ENCODE data around the gene MYRF.

Gene MYRF

DNA sequence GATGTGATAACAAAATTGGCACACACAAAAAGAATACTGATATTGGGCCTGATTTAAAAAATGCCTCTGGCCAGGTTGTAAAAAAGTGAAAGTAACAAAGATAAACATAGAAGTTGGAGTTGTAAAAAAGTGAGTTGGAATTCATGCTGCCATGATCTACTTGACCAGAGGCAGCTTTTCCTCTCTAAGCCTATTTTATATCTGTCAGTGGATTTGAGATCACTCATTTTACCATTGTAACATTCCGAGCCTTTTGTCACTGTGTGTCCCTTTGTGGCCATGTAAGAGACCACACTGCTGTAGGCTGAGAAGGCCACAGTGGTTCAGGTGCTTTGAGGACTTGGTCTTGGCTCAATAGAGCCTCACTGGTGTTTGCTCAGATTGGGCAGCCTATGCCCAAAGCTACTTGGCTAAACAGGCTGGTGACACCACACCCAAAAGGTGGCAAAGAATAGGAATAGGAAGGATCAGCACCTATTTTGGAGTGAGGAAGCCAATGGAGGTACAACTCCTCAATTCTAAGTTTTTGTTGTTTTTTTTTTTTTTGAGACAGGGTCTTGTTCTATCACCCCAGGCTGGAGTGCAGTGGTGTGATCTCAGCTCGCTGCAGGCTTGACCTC is 47.3 kb downstream of the MYRF start:
- no peak for TF ChIP-seq TCF12 (IDR thresholded peaks at IDR 0.05; ENCODE audit: low read depth)
- no peak for TF ChIP-seq NFIC (IDR thresholded peaks at IDR 0.05)
- TF ChIP-seq EGR1 (IDR thresholded peaks at IDR 0.05): no peak
- no peak for TF ChIP-seq TAF1 (IDR thresholded peaks at IDR 0.05; ENCODE audit: low read depth)
- no peak for TF ChIP-seq TEAD4 (IDR thresholded peaks at IDR 0.05)

DNA sequence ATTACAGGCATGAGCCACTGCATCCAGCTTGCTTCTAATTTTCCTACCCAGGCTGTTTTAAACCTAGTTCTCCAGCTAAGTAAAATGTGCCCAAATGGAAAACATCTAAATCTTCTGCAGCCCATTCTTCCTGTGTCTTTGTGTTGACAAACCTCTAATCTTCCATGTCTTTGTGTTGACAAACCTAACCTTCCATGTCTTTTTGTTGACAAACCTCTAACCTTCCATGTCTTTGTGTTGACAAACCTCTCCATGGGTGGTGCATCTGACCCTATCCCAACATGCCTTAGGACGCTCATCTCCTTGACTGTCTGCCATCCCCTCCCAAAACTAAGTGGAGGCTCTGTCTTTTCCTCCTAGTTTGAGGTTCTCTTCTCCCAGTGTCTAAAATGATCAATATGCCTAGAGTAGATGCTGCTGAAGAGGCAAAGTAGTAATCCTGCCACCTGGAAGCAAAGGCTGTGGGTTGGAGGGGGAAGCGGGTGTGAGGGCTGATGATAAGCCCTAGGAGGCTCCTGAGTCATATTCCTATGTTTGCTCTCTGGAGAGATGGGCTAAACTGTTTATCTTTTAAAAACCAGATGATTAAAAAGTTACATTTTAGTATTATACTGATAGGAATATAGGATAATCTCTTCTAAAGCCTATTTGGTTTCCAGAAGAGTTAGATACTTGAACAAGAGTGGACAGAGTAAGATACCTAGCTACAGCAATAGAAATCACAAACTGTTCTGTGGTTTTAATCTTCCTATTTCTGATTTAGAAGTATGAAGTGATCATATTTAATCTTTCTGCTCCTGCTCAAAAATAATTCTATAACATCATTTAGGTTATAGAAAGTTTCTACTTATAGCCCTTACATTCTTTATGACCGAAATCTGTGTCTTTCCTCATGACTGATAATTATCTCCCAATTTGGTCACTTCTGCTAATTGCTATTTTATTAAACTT is 48.2 kb downstream of the MYRF start:
- TF ChIP-seq TCF12 (IDR thresholded peaks at IDR 0.05; ENCODE audit: low read depth) (no peak), YY1 (IDR thresholded peaks at IDR 0.05; ENCODE audit: low read depth) (no peak), CEBPB (IDR thresholded peaks at IDR 0.05) (no peak), EGR1 (IDR thresholded peaks at IDR 0.05) (no peak)
- TF ChIP-seq, protein P1, sequence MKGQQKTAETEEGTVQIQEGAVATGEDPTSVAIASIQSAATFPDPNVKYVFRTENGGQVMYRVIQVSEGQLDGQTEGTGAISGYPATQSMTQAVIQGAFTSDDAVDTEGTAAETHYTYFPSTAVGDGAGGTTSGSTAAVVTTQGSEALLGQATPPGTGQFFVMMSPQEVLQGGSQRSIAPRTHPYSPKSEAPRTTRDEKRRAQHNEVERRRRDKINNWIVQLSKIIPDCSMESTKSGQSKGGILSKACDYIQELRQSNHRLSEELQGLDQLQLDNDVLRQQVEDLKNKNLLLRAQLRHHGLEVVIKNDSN (IDR thresholded peaks at IDR 0.05): no peak
- TF ChIP-seq, protein P2, sequence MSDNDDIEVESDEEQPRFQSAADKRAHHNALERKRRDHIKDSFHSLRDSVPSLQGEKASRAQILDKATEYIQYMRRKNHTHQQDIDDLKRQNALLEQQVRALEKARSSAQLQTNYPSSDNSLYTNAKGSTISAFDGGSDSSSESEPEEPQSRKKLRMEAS (IDR thresholded peaks at IDR 0.05): no peak

DNA sequence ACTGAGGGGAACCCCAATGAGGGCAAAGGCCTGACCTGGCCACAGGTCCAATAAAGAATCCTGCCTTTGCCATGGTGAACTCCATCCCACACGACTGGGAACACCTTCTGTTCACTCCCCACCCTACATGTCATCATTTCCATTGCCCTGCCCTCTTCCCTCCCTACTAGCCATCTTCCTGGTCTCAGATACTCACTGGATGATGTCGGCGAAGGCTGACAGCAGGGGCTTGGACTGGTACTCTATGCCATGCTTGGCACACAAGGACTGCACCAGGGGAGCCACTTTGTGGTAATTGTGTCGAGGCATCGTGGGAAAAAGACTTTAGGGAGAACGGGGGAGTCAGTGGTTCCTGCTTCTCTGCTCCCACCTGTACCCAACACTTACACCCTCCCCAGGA is 50.2 kb downstream of the MYRF start:
- TF ChIP-seq CEBPB (IDR thresholded peaks at IDR 0.05) (no peak), CREB1 (IDR thresholded peaks at IDR 0.05; ENCODE audit: low read depth) (no peak), NFIC (IDR thresholded peaks at IDR 0.05) (no peak), ZBTB7A (IDR thresholded peaks at IDR 0.05; ENCODE audit: low read depth) (no peak), FOXM1 (IDR thresholded peaks at IDR 0.05; ENCODE audit: borderline replicate concordance, low read depth) (no peak), TAF1 (IDR thresholded peaks at IDR 0.05; ENCODE audit: low read depth) (no peak), TEAD4 (IDR thresholded peaks at IDR 0.05) (no peak), RAD21 (IDR thresholded peaks at IDR 0.05; ENCODE audit: low read depth) (no peak), YY1 (IDR thresholded peaks at IDR 0.05; ENCODE audit: low read depth) (no peak), TCF12 (IDR thresholded peaks at IDR 0.05; ENCODE audit: low read depth) (no peak), EP300 (IDR thresholded peaks at IDR 0.05; ENCODE audit: borderline replicate concordance) (no peak), EGR1 (IDR thresholded peaks at IDR 0.05) (no peak)
- TF ChIP-seq, protein P3, sequence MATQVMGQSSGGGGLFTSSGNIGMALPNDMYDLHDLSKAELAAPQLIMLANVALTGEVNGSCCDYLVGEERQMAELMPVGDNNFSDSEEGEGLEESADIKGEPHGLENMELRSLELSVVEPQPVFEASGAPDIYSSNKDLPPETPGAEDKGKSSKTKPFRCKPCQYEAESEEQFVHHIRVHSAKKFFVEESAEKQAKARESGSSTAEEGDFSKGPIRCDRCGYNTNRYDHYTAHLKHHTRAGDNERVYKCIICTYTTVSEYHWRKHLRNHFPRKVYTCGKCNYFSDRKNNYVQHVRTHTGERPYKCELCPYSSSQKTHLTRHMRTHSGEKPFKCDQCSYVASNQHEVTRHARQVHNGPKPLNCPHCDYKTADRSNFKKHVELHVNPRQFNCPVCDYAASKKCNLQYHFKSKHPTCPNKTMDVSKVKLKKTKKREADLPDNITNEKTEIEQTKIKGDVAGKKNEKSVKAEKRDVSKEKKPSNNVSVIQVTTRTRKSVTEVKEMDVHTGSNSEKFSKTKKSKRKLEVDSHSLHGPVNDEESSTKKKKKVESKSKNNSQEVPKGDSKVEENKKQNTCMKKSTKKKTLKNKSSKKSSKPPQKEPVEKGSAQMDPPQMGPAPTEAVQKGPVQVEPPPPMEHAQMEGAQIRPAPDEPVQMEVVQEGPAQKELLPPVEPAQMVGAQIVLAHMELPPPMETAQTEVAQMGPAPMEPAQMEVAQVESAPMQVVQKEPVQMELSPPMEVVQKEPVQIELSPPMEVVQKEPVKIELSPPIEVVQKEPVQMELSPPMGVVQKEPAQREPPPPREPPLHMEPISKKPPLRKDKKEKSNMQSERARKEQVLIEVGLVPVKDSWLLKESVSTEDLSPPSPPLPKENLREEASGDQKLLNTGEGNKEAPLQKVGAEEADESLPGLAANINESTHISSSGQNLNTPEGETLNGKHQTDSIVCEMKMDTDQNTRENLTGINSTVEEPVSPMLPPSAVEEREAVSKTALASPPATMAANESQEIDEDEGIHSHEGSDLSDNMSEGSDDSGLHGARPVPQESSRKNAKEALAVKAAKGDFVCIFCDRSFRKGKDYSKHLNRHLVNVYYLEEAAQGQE (IDR thresholded peaks at IDR 0.05; ENCODE audit: low read depth): no peak
- TF ChIP-seq, protein P2 (IDR thresholded peaks at IDR 0.05): no peak
- TF ChIP-seq, protein P1 (IDR thresholded peaks at IDR 0.05): no peak

DNA sequence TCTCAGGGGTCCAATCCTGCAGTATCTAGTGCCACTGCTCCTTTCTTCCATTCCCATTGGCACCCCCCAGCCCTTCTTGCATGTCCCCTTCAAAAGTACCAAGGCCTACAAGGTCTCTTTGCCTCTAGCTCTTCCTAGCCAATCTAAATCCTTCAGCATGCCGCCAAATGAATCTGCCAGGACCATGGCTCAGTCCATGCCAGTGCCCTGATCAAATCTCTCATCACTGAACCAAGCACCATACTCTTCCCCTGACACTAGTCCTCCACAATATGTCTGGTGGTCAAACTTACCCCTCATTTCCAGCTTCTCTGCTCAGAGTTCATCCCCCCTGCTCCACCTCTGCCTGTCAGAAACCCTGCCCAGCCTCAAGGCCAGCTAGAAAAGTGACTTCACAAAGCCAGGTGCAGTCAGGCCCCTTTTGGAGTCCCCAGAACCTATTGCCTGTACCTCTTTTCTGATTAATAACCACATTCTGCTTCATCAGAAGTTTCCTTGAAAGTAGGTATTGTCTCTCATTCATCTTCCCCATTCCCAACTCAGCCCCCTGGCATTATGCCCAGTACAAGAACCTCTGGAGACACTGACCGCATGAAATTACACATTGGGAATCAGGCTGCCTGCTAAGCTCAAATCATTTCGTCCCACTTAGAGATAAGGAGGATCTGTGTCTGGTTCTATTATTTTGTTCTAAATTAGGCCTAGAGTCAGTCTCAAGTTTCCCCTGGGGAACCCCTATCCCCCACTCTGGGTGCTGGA is 51.6 kb downstream of the MYRF start:
- TF ChIP-seq, protein P2 (IDR thresholded peaks at IDR 0.05): no peak
- TF ChIP-seq YY1 (IDR thresholded peaks at IDR 0.05; ENCODE audit: low read depth): no peak
- TF ChIP-seq TEAD4 (IDR thresholded peaks at IDR 0.05): no peak
- TF ChIP-seq ZBTB7A (IDR thresholded peaks at IDR 0.05; ENCODE audit: low read depth): no peak
- no peak for TF ChIP-seq FOXM1 (IDR thresholded peaks at IDR 0.05; ENCODE audit: borderline replicate concordance, low read depth)
- TF ChIP-seq, protein P1 (IDR thresholded peaks at IDR 0.05): no peak
- TF ChIP-seq RAD21 (IDR thresholded peaks at IDR 0.05; ENCODE audit: low read depth): no peak
- no peak for TF ChIP-seq CEBPB (IDR thresholded peaks at IDR 0.05)
- TF ChIP-seq EGR1 (IDR thresholded peaks at IDR 0.05): no peak
- TF ChIP-seq TCF12 (IDR thresholded peaks at IDR 0.05; ENCODE audit: low read depth): no peak
- TF ChIP-seq, protein P3 (IDR thresholded peaks at IDR 0.05; ENCODE audit: low read depth): no peak
- TF ChIP-seq EP300 (IDR thresholded peaks at IDR 0.05; ENCODE audit: borderline replicate concordance): no peak
- no peak for TF ChIP-seq TAF1 (IDR thresholded peaks at IDR 0.05; ENCODE audit: low read depth)
- no peak for TF ChIP-seq NFIC (IDR thresholded peaks at IDR 0.05)
- no peak for TF ChIP-seq CREB1 (IDR thresholded peaks at IDR 0.05; ENCODE audit: low read depth)
